ENCODE data around the gene CYP24A1. TPM values are rescaled to one million over a fixed set of nuclear protein-coding genes. Genes with fewer than 3 reads are reported as not detected.
A peak's percentile ranks its signal among the peaks of the same experiment; 100 is the strongest.

The CYP24A1 gene
- polyA plus RNA-seq, 1 donor (not counting 4 experiments of a cell fraction or from before 2014, with no cell fraction given), result 18.2 TPM

DNA sequence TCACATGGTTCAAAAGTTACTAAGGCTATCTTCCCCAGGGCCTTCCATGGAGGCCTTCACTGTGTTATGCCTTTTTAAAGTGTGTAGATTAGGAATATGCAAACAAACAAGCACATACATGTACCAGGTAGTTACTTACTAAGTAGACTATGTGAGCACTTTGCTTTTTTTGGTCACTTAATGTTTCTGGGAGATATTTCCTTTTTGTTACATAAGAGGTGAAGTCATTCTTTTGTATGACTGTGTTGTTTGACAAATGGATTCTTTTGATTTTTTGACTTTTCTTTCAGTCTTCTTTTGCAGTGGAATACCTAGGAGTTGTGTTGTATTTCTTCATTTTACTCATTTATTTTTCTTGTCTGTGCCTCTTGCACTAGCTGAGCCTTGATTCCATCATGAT, 63.7 kb downstream of the CYP24A1 start:
- no peaks in the 10 kb centered on the region for H3K36me3 ChIP-seq (ENCODE audit: control insufficient read depth in 2 of 2, extremely low read depth in 1 of 2, insufficient read depth in 2 of 2, low read length in 2 of 2)
- H3K4me2 ChIP-seq (ENCODE audit: control insufficient read depth, extremely low read depth, insufficient read depth, low read depth, low read length), result peak overlapping the region; percentile 33
- no peaks in the 10 kb centered on the region for H3K27me3 ChIP-seq (ENCODE audit: control insufficient read depth, extremely low read depth, insufficient read depth, low read length)
- FAIRE-seq, result peak; percentile 66
- dilution Hi-C loops (cut with MboI; ENCODE audit: extremely low pct_ligation_motif_present, low sequenced_read_pairs), result no loop called here
- DNase-seq (ENCODE audit: low read depth, low spot score), result no peak
- H3K9me1 ChIP-seq (ENCODE audit: control insufficient read depth, extremely low read depth, insufficient read depth, low read length), result no peaks in the 10 kb centered on the region
- peaks cover 2% of the 10 kb centered on the region for H3K9me3 ChIP-seq (ENCODE audit: control insufficient read depth, low read depth, low read length)
- no peak overlapping the region for H3K4me3 ChIP-seq (ENCODE audit: control insufficient read depth in 2 of 3, extremely low read depth in 1 of 3, insufficient read depth in 2 of 3, low read depth in 1 of 3, low read length in 3 of 3)
- H3K79me2 ChIP-seq (ENCODE audit: control insufficient read depth, insufficient read depth, low read length), result no peaks in the 10 kb centered on the region
- H3K27ac ChIP-seq (ENCODE audit: control insufficient read depth, insufficient read depth, low read length), result peak overlapping the region; percentile 49
- TF ChIP-seq EZH2 (IDR thresholded peaks at IDR 0.05; ENCODE audit: low read length), result no peak
- TF ChIP-seq, protein P1, sequence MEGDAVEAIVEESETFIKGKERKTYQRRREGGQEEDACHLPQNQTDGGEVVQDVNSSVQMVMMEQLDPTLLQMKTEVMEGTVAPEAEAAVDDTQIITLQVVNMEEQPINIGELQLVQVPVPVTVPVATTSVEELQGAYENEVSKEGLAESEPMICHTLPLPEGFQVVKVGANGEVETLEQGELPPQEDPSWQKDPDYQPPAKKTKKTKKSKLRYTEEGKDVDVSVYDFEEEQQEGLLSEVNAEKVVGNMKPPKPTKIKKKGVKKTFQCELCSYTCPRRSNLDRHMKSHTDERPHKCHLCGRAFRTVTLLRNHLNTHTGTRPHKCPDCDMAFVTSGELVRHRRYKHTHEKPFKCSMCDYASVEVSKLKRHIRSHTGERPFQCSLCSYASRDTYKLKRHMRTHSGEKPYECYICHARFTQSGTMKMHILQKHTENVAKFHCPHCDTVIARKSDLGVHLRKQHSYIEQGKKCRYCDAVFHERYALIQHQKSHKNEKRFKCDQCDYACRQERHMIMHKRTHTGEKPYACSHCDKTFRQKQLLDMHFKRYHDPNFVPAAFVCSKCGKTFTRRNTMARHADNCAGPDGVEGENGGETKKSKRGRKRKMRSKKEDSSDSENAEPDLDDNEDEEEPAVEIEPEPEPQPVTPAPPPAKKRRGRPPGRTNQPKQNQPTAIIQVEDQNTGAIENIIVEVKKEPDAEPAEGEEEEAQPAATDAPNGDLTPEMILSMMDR (optimal IDR thresholded peaks at IDR 0.05 in 1 of 3, IDR thresholded peaks at IDR 0.05 in 1 of 3, conservative IDR thresholded peaks at IDR 0.05 in 1 of 3; ENCODE audit: extremely low read depth in 1 of 3, insufficient read depth in 2 of 3, low read length in 3 of 3), result no peak
- H3K4me1 ChIP-seq (ENCODE audit: control insufficient read depth, extremely low read depth, insufficient read depth, low read length), result peaks cover 47% of the 10 kb centered on the region
- H2AFZ ChIP-seq (ENCODE audit: control insufficient read depth, low read length), result peak overlapping the region; percentile 30
- H4K20me1 ChIP-seq (ENCODE audit: control insufficient read depth, extremely low read depth, insufficient read depth, low read length), result no peaks in the 10 kb centered on the region
- H3K9ac ChIP-seq (ENCODE audit: control insufficient read depth, extremely low read depth, insufficient read depth, low read length), result no peak overlapping the region

DNA sequence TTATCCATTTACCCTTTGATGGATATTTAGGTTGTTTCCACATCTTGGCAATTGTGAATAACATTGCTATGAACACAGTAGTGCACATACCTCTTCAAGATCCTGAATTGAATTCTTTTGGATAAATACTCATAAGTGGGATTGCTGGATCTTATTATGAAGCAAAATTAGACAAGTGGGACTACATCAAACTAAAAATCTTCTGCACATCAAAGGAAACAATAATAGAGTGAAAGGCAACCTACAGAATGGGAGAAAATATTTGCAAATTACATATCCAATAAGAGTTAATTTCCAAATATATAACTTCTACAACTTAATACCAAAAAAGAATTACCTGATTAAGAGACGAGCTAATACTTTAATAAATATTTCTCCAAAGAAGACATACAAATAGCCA, 65.0 kb downstream of the CYP24A1 start:
- Histone ChIP-seq H3K9ac (ENCODE audit: control insufficient read depth, extremely low read depth, insufficient read depth, low read length) (no peak overlapping the region), H3K27ac (ENCODE audit: control insufficient read depth, insufficient read depth, low read length) (no peak overlapping the region), H3K27me3 (ENCODE audit: control insufficient read depth, extremely low read depth, insufficient read depth, low read length) (no peaks in the 10 kb centered on the region), H2AFZ (ENCODE audit: control insufficient read depth, low read length) (no peak overlapping the region), H3K9me3 (ENCODE audit: control insufficient read depth, low read depth, low read length) (peaks cover 2% of the 10 kb centered on the region), H3K36me3 (ENCODE audit: control insufficient read depth in 2 of 2, extremely low read depth in 1 of 2, insufficient read depth in 2 of 2, low read length in 2 of 2) (no peaks in the 10 kb centered on the region), H3K4me3 (ENCODE audit: control insufficient read depth in 2 of 3, extremely low read depth in 1 of 3, insufficient read depth in 2 of 3, low read depth in 1 of 3, low read length in 3 of 3) (no peak overlapping the region), H3K9me1 (ENCODE audit: control insufficient read depth, extremely low read depth, insufficient read depth, low read length) (no peaks in the 10 kb centered on the region), H3K79me2 (ENCODE audit: control insufficient read depth, insufficient read depth, low read length) (no peaks in the 10 kb centered on the region), H3K4me2 (ENCODE audit: control insufficient read depth, extremely low read depth, insufficient read depth, low read depth, low read length) (no peak overlapping the region), H3K4me1 (ENCODE audit: control insufficient read depth, extremely low read depth, insufficient read depth, low read length) (peaks cover 52% of the 10 kb centered on the region), H4K20me1 (ENCODE audit: control insufficient read depth, extremely low read depth, insufficient read depth, low read length) (no peaks in the 10 kb centered on the region)
- dilution Hi-C loops (cut with MboI; ENCODE audit: extremely low pct_ligation_motif_present, low sequenced_read_pairs), result no loop called here
- FAIRE-seq (no peak), DNase-seq (ENCODE audit: low read depth, low spot score) (no peak)
- TF ChIP-seq, protein P1 (optimal IDR thresholded peaks at IDR 0.05 in 1 of 3, IDR thresholded peaks at IDR 0.05 in 1 of 3, conservative IDR thresholded peaks at IDR 0.05 in 1 of 3; ENCODE audit: extremely low read depth in 1 of 3, insufficient read depth in 2 of 3, low read length in 3 of 3), result no peak
- TF ChIP-seq EZH2 (IDR thresholded peaks at IDR 0.05; ENCODE audit: low read length), result no peak
